NB4 (cell line): ENCODE measurements around the gene NRAP.

Experiments used
- DNase-seq: peaks from one replicate; pipeline ENCODE4 v3.0.0; 2010; ENCODE audit warnings: low read depth
- H3K4me3 ChIP-seq: one replicate; pipeline ENCODE4 v1.5.1; 2011; ENCODE audit warnings: mild to moderate bottlenecking, low read depth, low read length, moderate library complexity
- CTCF ChIP-seq: IDR thresholded peaks from one replicate; pipeline ENCODE4 v1.5.1; 2012; ENCODE audit warnings: low read depth, low read length
- MAX ChIP-seq: IDR thresholded peaks from 2 replicates; pipeline ENCODE4 v1.6.1; 2011; ENCODE audit warnings: low read depth, low read length
- MYC ChIP-seq: IDR thresholded peaks from 2 replicates; pipeline ENCODE4 v1.6.1; 2011; ENCODE audit warnings: low read depth, low read length
- POLR2A ChIP-seq: IDR thresholded peaks from 2 replicates; pipeline ENCODE4 v1.6.1; 2011; ENCODE audit warnings: mild to moderate bottlenecking; ENCODE audit not compliant: insufficient read length; ENCODE audit errors: extremely low read depth

Gene NRAP

GRCh38 chr10:113709221-113709838, 45.5 kb upstream of the NRAP start:
- TF ChIP-seq MYC, result no peak
- no peak for TF ChIP-seq CTCF
- TF ChIP-seq MAX, result no peak
- DNase-seq, result no peak
- no peak overlapping the region for H3K4me3 ChIP-seq

GRCh38 chr10:113708640-113709039, 44.8 kb upstream of the NRAP start:
- H3K4me3 ChIP-seq, result no peak overlapping the region
- no peak for DNase-seq
- TF ChIP-seq CTCF, result no peak
- TF ChIP-seq MYC, result no peak
- TF ChIP-seq POLR2A, result no peak

- DNase-seq, result no peak
- H3K4me3 ChIP-seq, result no peak overlapping the region
- TF ChIP-seq MYC (no peak), CTCF (no peak), POLR2A (no peak), MAX (no peak)
Observed at GRCh38 chr10:113706623-113707022, 42.8 kb upstream of the NRAP start.

GRCh38 chr10:113705344-113705652, 41.5 kb upstream of the NRAP start:
- H3K4me3 ChIP-seq, result no peak overlapping the region
- no peak for DNase-seq
- TF ChIP-seq POLR2A, result no peak
- TF ChIP-seq MAX, result no peak
- no peak for TF ChIP-seq MYC
- no peak for TF ChIP-seq CTCF

- DNase-seq, result peak; percentile 64
- H3K4me3 ChIP-seq, result no peak overlapping the region
- TF ChIP-seq MAX (0 out of 2 replicates have a peak, but pooled peaks have one; percentile 9), CTCF (peak; percentile 69), POLR2A (no peak)
Observed at GRCh38 chr10:113704637-113705343, 40.9 kb upstream of the NRAP start.

GRCh38 chr10:113697595-113697994, 33.8 kb upstream of the NRAP start:
- no peak for DNase-seq
- TF ChIP-seq CTCF, result no peak
- TF ChIP-seq MYC, result no peak
- TF ChIP-seq POLR2A, result no peak
- no peak for TF ChIP-seq MAX
- H3K4me3 ChIP-seq, result no peak overlapping the region
